SU-DHL-6 (cell line): ENCODE measurements around the gene BNC2.

Experiments used
- H2AFZ ChIP-seq: fragments of 200-600 bp; sonication (generic); 2 replicates; pipeline ENCODE4 v1.6.1; 2014; ENCODE audit warnings: low read depth, mild to moderate bottlenecking, moderate library complexity, mixed read lengths, antibody characterized with exemption, low read length; ENCODE audit not compliant: severe bottlenecking
- H3F3A ChIP-seq: fragments of 200-600 bp; shearing (Covaris generic); 2 replicates; pipeline ENCODE4 v1.6.0; 2016; ENCODE audit warnings: antibody characterized with exemption, mild to moderate bottlenecking; ENCODE audit not compliant: insufficient read depth
- H3K27ac ChIP-seq: fragments of 200-600 bp; sonication (generic); 2 replicates; pipeline ENCODE4 v1.5.1; 2016; ENCODE audit warnings: low read depth, mild to moderate bottlenecking, low read length, moderate library complexity, mixed read lengths
- H3K27me3 ChIP-seq: fragments of 200-600 bp; sonication (generic), shearing (Covaris generic); 2 replicates; pipeline ENCODE4 v1.6.0; 2014; ENCODE audit warnings: mild to moderate bottlenecking, low read length
- H3K36me3 ChIP-seq: fragments of 200-600 bp; sonication (generic); 2 replicates; pipeline ENCODE4 v1.6.1; 2014; ENCODE audit warnings: mild to moderate bottlenecking, low read length, mixed read lengths
- H3K4me2 ChIP-seq: fragments of 300-600, 200-600 bp; shearing (Covaris generic), sonication (generic); 2 replicates; pipeline ENCODE4 v1.6.0; 2014; ENCODE audit warnings: low read length, low read depth, mild to moderate bottlenecking; ENCODE audit not compliant: poor library complexity, severe bottlenecking
- H3K4me3 ChIP-seq: fragments of 200-600 bp; sonication (generic); 2 replicates; pipeline ENCODE4 v1.5.1; 2014; ENCODE audit warnings: antibody characterized with exemption, low read length, mild to moderate bottlenecking, mixed read lengths; ENCODE audit not compliant: insufficient read depth, poor library complexity, severe bottlenecking
- H3K79me2 ChIP-seq: fragments of 200-600 bp; sonication (generic); 2 replicates; pipeline ENCODE4 v1.6.1; 2014; ENCODE audit warnings: mild to moderate bottlenecking, low read length, moderate library complexity; ENCODE audit not compliant: insufficient read depth
- H3K9ac ChIP-seq: fragments of 200-600 bp; sonication (generic); 2 replicates; pipeline ENCODE4 v1.7.0; 2014; ENCODE audit warnings: mild to moderate bottlenecking, low read length
- H3K9me2 ChIP-seq: fragments of 200-600 bp; sonication (generic); replicated peaks from 2 replicates; pipeline ENCODE4 v1.6.1; 2014; ENCODE audit warnings: low read length; ENCODE audit not compliant: insufficient read depth
- H3K9me3 ChIP-seq: fragments of 200-600 bp; sonication (generic); 2 replicates; pipeline ENCODE4 v1.6.1; 2014; ENCODE audit warnings: low read length, mixed read lengths; ENCODE audit not compliant: insufficient read depth
- H4K20me1 ChIP-seq: fragments of 200-600 bp; sonication (generic); 2 replicates; pipeline ENCODE4 v1.6.1; 2014; ENCODE audit warnings: low read depth, mild to moderate bottlenecking, antibody characterized with exemption, low read length, moderate library complexity, mixed read lengths
- CTCF ChIP-seq: fragments of 200-600 bp; sonication (generic); IDR thresholded peaks from one replicate; pipeline ENCODE4 v1.5.1; 2017; ENCODE audit warnings: antibody characterized with exemption, mild to moderate bottlenecking, low read length, moderate library complexity; ENCODE audit not compliant: insufficient read depth, poor library complexity, severe bottlenecking
- EZH2phosphoT487 ChIP-seq: fragments of 200-600 bp; sonication (generic), shearing (Covaris generic); conservative IDR thresholded peaks from 2 replicates; pipeline ENCODE4 v1.6.1; 2018; ENCODE audit warnings: mild to moderate bottlenecking, antibody characterized with exemption, low read length, moderate library complexity, mixed read lengths

BNC2 gene

GRCh38 chr9:16708656-16709435, 161.6 kb downstream of the BNC2 start:
- Histone ChIP-seq H3K9ac (no peak overlapping the region), H3K79me2 (no peaks in the 10 kb centered on the region), H3K27me3 (no peaks in the 10 kb centered on the region), H4K20me1 (no peaks in the 10 kb centered on the region), H3F3A (no peaks in the 10 kb centered on the region), H3K36me3 (no peaks in the 10 kb centered on the region), H3K4me2 (no peak overlapping the region), H3K9me2 (no peaks in the 10 kb centered on the region), H3K27ac (no peak overlapping the region), H3K4me3 (no peak overlapping the region), H2AFZ (no peak overlapping the region), H3K9me3 (no peaks in the 10 kb centered on the region)
- TF ChIP-seq CTCF (no peak), EZH2phosphoT487 (no peak)

- no peaks in the 10 kb centered on the region for H4K20me1 ChIP-seq
- no peaks in the 10 kb centered on the region for H3K9me2 ChIP-seq
- TF ChIP-seq EZH2phosphoT487 (no peak), CTCF (no peak)
- H3K4me3 ChIP-seq = no peak overlapping the region
- H3F3A ChIP-seq = no peaks in the 10 kb centered on the region
- H3K4me2 ChIP-seq = no peak overlapping the region
- H3K79me2 ChIP-seq = no peaks in the 10 kb centered on the region
- no peak overlapping the region for H3K27ac ChIP-seq
- H3K9me3 ChIP-seq = no peaks in the 10 kb centered on the region
- H3K27me3 ChIP-seq = no peaks in the 10 kb centered on the region
- H3K9ac ChIP-seq = no peak overlapping the region
- no peak overlapping the region for H2AFZ ChIP-seq
- no peaks in the 10 kb centered on the region for H3K36me3 ChIP-seq
Observed at GRCh38 chr9:16705111-16705604, 165.3 kb downstream of the BNC2 start.

- Histone ChIP-seq H3K9me3 (no peaks in the 10 kb centered on the region), H3K27ac (no peak overlapping the region), H2AFZ (no peak overlapping the region), H4K20me1 (no peaks in the 10 kb centered on the region), H3K9ac (no peak overlapping the region), H3K4me2 (no peak overlapping the region), H3F3A (no peaks in the 10 kb centered on the region), H3K4me3 (no peak overlapping the region), H3K27me3 (no peaks in the 10 kb centered on the region), H3K9me2 (no peaks in the 10 kb centered on the region), H3K79me2 (no peaks in the 10 kb centered on the region), H3K36me3 (no peaks in the 10 kb centered on the region)
- no peak for TF ChIP-seq EZH2phosphoT487
- no peak for TF ChIP-seq CTCF
Observed at GRCh38 chr9:16704116-16705110, 166.1 kb downstream of the BNC2 start.
